ENCODE data around the gene SCLY. TPM values are rescaled to one million over a fixed set of nuclear protein-coding genes. Genes with fewer than 3 reads are reported as not detected.

Gene SCLY
- total RNA-seq, 1 experiment from 2014 or later = 28.7 TPM

- CTCF ChIA-PET = no interaction called here
- POLR2A ChIA-PET = no interaction called here
- Histone ChIP-seq H3K4me2 (ENCODE audit: low read length) (no peak overlapping the region), H4K20me1 (ENCODE audit: insufficient read depth) (no peaks in the 10 kb centered on the region), H3K4me1 (ENCODE audit: control insufficient read depth in 1 of 2, insufficient read depth in 2 of 2, low read length in 2 of 2) (no peaks in the 10 kb centered on the region), H3K9me2 (ENCODE audit: insufficient read depth) (no peaks in the 10 kb centered on the region), H3K9me3 (ENCODE audit: control insufficient read depth in 1 of 2, insufficient read depth in 1 of 2, low read depth in 1 of 2, low read length in 2 of 2) (no peaks in the 10 kb centered on the region), H3K27ac (ENCODE audit: low read depth, low read length) (no peak overlapping the region), H3K4me3 (replicated peaks in 1 of 2; ENCODE audit: low read depth in 1 of 2, low read length in 2 of 2) (no peak overlapping the region), H3K27me3 (ENCODE audit: insufficient read depth, low read length) (no peaks in the 10 kb centered on the region), H2AFZ (ENCODE audit: low read depth, low read length, poor library complexity, severe bottlenecking) (no peak overlapping the region), H3K9ac (ENCODE audit: low read length) (no peak overlapping the region), H3K79me2 (ENCODE audit: insufficient read depth, low read length) (no peaks in the 10 kb centered on the region), H3K36me3 (ENCODE audit: control insufficient read depth in 1 of 2, insufficient read depth in 2 of 2, low read length in 2 of 2) (no peaks in the 10 kb centered on the region)
- ATAC-seq (no peak), DNase-seq (ENCODE audit: low read depth, low spot score) (no peak)
- RAD21 ChIA-PET (ENCODE audit: low non-redundant PET in 1 of 2, low total read pairs in 2 of 2, uncharacterized antibody in 2 of 2, unreplicated experiment in 2 of 2) = no interaction called here
- no TSS peak for BruUV-seq (replicated peaks)
- intact Hi-C loops (cut with micrococcal nuclease) = no loop called here
- no peak for TF ChIP-seq EZH2phosphoT487 (IDR thresholded peaks at IDR 0.05; ENCODE audit: borderline replicate concordance)
- TF ChIP-seq ZNF274 (IDR thresholded peaks at IDR 0.05; ENCODE audit: low read depth, low read length) = no peak
- TF ChIP-seq, protein P1, sequence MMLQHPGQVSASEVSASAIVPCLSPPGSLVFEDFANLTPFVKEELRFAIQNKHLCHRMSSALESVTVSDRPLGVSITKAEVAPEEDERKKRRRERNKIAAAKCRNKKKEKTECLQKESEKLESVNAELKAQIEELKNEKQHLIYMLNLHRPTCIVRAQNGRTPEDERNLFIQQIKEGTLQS (IDR thresholded peaks at IDR 0.05) = no peak
- TF ChIP-seq TCF7L2 (IDR thresholded peaks at IDR 0.05; ENCODE audit: borderline replicate concordance, extremely low read depth, insufficient read depth, insufficient read length) = no peak
- no peak for TF ChIP-seq EGR1 (IDR thresholded peaks at IDR 0.05; ENCODE audit: low read depth)
- TF ChIP-seq RAD21 (IDR thresholded peaks at IDR 0.05; ENCODE audit: low read depth) = no peak
- TF ChIP-seq FOSL1 (IDR thresholded peaks at IDR 0.05; ENCODE audit: low read depth) = no peak
- TF ChIP-seq CBX3 (IDR thresholded peaks at IDR 0.05; ENCODE audit: low read depth) = no peak
- no peak for TF ChIP-seq POLR2A (IDR thresholded peaks at IDR 0.05; ENCODE audit: borderline replicate concordance, extremely low read depth, insufficient read depth, insufficient read length)
- TF ChIP-seq SIN3A (IDR thresholded peaks at IDR 0.05; ENCODE audit: low read depth) = no peak
- no peak for TF ChIP-seq CEBPB (IDR thresholded peaks at IDR 0.05; ENCODE audit: low read depth)
- no peak for TF ChIP-seq POLR2AphosphoS5 (IDR thresholded peaks at IDR 0.05; ENCODE audit: low read depth, low read length)
- no peak for TF ChIP-seq SRF (IDR thresholded peaks at IDR 0.05; ENCODE audit: low read depth)
- TF ChIP-seq, protein P2, sequence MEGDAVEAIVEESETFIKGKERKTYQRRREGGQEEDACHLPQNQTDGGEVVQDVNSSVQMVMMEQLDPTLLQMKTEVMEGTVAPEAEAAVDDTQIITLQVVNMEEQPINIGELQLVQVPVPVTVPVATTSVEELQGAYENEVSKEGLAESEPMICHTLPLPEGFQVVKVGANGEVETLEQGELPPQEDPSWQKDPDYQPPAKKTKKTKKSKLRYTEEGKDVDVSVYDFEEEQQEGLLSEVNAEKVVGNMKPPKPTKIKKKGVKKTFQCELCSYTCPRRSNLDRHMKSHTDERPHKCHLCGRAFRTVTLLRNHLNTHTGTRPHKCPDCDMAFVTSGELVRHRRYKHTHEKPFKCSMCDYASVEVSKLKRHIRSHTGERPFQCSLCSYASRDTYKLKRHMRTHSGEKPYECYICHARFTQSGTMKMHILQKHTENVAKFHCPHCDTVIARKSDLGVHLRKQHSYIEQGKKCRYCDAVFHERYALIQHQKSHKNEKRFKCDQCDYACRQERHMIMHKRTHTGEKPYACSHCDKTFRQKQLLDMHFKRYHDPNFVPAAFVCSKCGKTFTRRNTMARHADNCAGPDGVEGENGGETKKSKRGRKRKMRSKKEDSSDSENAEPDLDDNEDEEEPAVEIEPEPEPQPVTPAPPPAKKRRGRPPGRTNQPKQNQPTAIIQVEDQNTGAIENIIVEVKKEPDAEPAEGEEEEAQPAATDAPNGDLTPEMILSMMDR (IDR thresholded peaks at IDR 0.05 in 2 of 3, conservative IDR thresholded peaks at IDR 0.05 in 1 of 3; ENCODE audit: borderline replicate concordance in 1 of 3, insufficient read depth in 1 of 3, low read depth in 2 of 3, low read length in 2 of 3) = no peak
- no peak for TF ChIP-seq JUND (IDR thresholded peaks at IDR 0.05)
- no peak for TF ChIP-seq ZFX (IDR thresholded peaks at IDR 0.05)
Measured at GRCh38 chr2:238019962-238020361, 40.8 kb upstream of the SCLY start.
